Measurements from ENCODE around the gene RER1. TPM values are rescaled to one million over a fixed set of nuclear protein-coding genes. Genes with fewer than 3 reads are reported as not detected.

The RER1 gene
- total and polyA plus RNA-seq, 9 donors = 51.0 to 224 (median 99.0) TPM

DNA sequence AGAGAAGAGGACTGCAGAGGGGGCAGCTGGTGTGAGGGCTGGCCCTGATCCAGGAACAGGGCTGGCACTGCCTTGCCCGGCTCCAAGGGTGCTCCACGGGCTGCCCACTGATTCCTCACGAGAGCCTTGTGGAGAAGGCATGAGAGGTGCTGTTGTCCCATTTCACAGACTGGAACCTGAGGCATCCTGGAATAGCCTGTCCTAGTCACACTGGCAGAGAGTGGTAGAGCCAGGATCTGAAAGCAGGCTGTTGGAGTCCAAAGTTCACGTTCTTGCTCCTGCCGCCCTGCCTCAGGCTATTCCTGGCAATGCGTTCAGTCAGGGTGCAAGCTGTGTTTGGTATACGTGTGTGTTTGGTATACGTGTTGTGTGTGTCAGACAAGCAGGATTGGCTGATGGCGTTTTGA lies 1.8 kb downstream of the RER1 start:
- no peak overlapping the region for H3K27ac ChIP-seq
- no peaks in the 10 kb centered on the region for H3K36me3 ChIP-seq
- H3K9me3 ChIP-seq = no peaks in the 10 kb centered on the region
- no peak for DNase-seq
- H3K4me3 ChIP-seq = no peak overlapping the region
- H3K27me3 ChIP-seq = no peaks in the 10 kb centered on the region
- WGBS, 3 donors = 66 to 78% (median 67%) methylated on average over 9 of the region's 9 CpGs
- intact Hi-C loops (cut with DNase I) = no loop called here
- TF ChIP-seq, protein P1, sequence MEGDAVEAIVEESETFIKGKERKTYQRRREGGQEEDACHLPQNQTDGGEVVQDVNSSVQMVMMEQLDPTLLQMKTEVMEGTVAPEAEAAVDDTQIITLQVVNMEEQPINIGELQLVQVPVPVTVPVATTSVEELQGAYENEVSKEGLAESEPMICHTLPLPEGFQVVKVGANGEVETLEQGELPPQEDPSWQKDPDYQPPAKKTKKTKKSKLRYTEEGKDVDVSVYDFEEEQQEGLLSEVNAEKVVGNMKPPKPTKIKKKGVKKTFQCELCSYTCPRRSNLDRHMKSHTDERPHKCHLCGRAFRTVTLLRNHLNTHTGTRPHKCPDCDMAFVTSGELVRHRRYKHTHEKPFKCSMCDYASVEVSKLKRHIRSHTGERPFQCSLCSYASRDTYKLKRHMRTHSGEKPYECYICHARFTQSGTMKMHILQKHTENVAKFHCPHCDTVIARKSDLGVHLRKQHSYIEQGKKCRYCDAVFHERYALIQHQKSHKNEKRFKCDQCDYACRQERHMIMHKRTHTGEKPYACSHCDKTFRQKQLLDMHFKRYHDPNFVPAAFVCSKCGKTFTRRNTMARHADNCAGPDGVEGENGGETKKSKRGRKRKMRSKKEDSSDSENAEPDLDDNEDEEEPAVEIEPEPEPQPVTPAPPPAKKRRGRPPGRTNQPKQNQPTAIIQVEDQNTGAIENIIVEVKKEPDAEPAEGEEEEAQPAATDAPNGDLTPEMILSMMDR (IDR thresholded peaks at IDR 0.05) = no peak
- TF ChIP-seq EP300 (IDR thresholded peaks at IDR 0.05) (no peak), POLR2A (IDR thresholded peaks at IDR 0.05) (no peak)
- peaks cover 11% of the 10 kb centered on the region for H3K4me1 ChIP-seq (ENCODE audit: insufficient read depth)

DNA sequence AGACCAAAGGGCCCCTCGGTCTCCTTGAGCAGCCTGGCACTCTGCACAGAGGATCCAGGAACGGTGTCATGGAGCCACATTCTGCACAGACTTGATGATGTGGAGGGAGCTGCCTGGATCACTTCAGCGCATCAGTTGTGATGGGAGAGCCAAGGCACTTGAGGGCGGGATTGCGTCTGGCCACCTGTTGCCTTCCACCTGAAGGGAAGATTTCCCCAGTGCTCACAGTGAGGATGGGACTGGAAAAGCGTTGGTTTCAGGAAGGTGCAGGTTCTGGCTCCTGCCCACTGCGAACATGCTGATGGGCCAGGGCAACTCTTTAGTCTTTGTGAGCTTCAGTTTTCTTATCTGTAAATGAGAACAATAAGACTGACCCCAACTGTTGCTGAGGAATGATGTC lies 2.6 kb downstream of the RER1 start:
- TF ChIP-seq EP300 (IDR thresholded peaks at IDR 0.05) (no peak), POLR2A (IDR thresholded peaks at IDR 0.05) (no peak)
- TF ChIP-seq, protein P1 (IDR thresholded peaks at IDR 0.05) = no peak

DNA sequence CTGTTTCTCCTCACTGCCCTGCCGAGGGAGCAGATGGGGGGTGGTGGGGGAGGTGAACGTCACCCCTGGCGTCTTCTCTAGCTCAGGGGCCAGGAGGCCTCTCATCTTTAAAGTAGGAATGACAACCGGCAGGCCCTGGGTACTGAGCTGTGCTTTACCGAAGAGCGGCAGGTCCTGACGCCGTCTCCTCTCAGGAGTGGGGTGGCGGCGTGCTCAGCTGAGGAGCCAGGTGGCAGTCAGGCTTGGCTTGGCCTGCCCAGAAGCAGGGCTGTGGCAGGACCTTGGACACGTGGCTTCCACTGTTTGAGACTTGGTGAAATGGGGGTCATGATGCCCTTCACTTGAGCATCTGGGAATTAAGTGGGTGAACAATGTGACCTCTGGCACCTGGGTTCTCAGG lies 3.1 kb downstream of the RER1 start:
- no peak overlapping the region for H3K27ac ChIP-seq
- no peaks in the 10 kb centered on the region for H3K27me3 ChIP-seq
- H3K36me3 ChIP-seq = no peaks in the 10 kb centered on the region
- WGBS, 3 donors = 69 to 72% (median 70%) methylated on average over 11 of the region's 11 CpGs
- no peak for DNase-seq
- no peak overlapping the region for H3K4me3 ChIP-seq
- intact Hi-C loops (cut with DNase I) = no loop called here
- no peak for TF ChIP-seq EP300 (IDR thresholded peaks at IDR 0.05)
- TF ChIP-seq, protein P1 (IDR thresholded peaks at IDR 0.05) = no peak
- no peak for TF ChIP-seq POLR2A (IDR thresholded peaks at IDR 0.05)
- no peaks in the 10 kb centered on the region for H3K9me3 ChIP-seq
- H3K4me1 ChIP-seq (ENCODE audit: insufficient read depth) = peaks cover 11% of the 10 kb centered on the region

More for the DNA sequence above, 2.6 kb downstream of the RER1 start:
- H3K4me1 ChIP-seq (ENCODE audit: insufficient read depth) = peaks cover 11% of the 10 kb centered on the region
- DNase-seq = no peak
- H3K27me3 ChIP-seq = no peaks in the 10 kb centered on the region
- H3K27ac ChIP-seq = no peak overlapping the region
- no peaks in the 10 kb centered on the region for H3K9me3 ChIP-seq
- H3K4me3 ChIP-seq = no peak overlapping the region
- intact Hi-C loops (cut with DNase I) = no loop called here
- 84 to 88% (median 84%) methylated on average over 7 of the region's 7 CpGs for WGBS, 3 donors
- H3K36me3 ChIP-seq = no peaks in the 10 kb centered on the region

DNA sequence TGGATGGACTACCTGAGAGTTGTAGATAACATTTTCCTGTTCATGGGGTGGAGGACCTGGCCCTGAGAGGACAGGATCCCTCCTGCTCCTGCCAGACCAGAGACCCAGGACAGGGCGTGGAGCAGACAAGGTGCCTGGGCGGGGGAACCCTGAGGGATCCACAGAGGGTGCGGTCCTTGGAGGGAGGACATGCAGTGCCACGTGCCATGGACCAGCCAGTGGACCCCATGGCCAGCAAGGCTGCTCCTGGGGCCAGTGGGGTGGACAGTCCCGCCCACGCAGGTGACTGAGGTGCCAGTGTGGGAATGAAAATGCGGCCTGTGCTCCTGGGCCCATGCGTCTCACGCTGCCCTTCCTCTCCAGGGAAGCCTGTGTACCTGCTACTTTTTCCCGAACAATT lies 3.6 kb downstream of the RER1 start:
- intact Hi-C loops (cut with DNase I) = no loop called here
- no peak for TF ChIP-seq EP300 (IDR thresholded peaks at IDR 0.05)
- TF ChIP-seq, protein P1 (IDR thresholded peaks at IDR 0.05) = no peak
- no peak for TF ChIP-seq POLR2A (IDR thresholded peaks at IDR 0.05)

More for the DNA sequence above, 3.6 kb downstream of the RER1 start:
- Histone ChIP-seq H3K4me3 (no peak overlapping the region), H3K27ac (no peak overlapping the region), H3K36me3 (no peaks in the 10 kb centered on the region), H3K4me1 (ENCODE audit: insufficient read depth) (peaks cover 11% of the 10 kb centered on the region), H3K27me3 (no peaks in the 10 kb centered on the region), H3K9me3 (no peaks in the 10 kb centered on the region)
- 86 to 90% (median 87%) methylated on average over 10 of the region's 10 CpGs for WGBS, 3 donors
- no peak for DNase-seq
